ENCODE measurements around the gene C22orf23.
A peak's percentile ranks its signal among the peaks of the same experiment; 100 is the strongest.
"Not testable (repeated sequence)": the region's sequence is repeated elsewhere in the genome, so short reads cannot be mapped to it uniquely, and the experiment has no call there.

The C22orf23 gene

DNA sequence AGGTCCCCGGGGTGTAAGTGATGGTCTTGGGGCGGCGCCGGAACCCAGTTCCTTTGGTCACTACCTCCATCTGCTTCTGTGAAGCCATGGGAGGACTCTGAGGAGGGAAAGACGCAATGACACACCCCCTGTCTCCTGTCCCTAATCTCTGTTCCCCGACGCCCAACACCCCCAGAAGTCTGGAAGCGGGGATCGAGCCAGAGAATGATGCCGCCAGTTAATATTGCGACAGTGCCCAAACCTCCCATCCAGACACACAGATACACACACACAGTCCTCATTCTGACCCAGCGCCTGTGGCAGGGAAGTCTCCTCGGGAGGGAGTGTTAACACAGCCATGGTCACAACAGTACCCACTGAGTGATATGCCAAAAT lies 352 bp downstream of the C22orf23 start:
- peak; percentile 17 for DNase-seq

DNA sequence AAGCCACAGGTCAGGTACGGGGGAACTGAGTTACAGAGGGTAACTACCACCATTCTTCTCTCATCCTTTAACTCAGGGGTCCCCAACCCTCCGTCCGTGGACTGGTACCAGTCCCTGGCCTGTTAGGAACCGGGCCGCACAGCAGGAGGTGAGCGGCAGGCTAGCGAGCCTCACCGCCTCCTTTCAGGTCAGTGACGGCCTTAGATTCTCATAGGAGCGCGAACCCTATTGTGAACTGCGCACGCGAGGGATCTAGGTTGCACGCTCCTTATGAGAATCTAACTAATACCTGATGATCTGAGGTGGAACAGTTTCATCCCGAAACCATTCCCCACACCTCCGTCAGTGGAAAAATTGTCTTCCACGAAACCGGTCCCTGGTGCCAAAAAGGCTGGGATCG lies 772 bp downstream of the C22orf23 start:
- DNase-seq, result not testable (repeated sequence)

DNA sequence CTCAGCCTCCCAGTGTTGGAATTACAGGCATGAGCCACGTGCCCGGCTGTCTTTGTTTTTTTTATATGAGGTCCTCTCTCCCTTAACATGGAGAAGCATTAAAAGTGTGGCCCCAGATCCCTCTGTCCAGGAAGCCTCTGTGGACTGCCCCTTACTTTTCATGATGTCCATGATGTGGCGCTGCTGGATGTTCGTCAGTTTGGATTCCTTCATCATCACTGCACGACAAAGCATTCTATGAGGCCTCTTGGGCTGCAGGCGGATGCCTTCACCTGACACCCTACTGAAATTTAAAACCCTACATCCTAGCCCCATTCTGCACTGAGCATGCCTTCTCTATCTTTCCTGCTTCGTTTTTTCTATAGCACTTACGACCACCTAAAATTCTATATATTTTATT lies 2.1 kb downstream of the C22orf23 start:
- DNase-seq, result no peak

DNA sequence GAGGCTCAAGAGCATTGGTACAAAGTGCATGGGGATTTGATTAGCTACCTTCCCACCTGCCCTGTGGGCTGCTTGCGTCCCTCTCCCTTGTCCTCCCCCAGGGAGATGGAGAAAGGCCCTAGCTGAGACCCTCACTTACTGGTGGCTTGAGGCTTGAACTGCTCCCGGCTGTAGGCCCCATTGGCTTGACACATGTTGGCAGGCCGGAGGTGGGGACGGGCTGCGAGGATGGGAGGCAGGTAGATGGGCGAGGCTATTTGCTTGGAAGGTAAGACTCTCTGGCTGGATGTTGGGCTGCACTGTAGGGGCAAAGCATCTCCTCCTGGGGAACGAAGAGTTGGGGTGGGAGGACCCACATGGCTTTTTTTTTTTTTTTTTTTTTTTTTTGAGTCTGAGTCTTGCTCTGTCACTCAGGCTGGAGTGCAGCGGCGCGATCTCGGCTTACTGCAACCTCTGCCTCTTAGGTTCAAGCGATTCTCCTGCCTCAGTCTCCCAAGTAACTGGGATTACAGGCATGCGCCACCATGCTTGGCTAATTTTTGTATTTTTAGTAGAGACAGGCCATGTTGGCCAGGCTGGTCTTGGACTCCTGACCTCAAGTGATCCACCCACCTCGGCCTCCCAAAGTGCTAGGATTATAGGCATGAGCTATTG lies 6.1 kb downstream of the C22orf23 start:
- DNase-seq, result not testable (repeated sequence)

DNA sequence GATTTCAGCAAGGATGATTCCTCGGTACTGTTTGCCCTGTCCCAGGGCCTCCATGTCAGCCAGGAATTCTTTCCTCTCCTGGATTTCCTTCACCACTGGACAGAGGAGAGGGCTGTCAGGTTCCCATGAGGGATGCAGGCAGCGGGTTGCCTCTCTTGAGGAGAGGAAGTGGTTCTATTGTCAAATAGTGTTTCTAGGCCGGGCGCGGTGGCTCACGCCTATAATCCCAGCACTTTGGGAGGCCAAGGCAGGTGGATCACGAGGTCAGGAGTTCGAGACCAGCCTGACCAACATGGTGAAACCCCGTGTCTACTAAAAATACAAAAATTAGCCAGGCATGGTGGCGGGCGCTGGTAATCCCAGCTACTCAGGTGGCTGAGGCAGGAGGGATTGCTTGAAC lies 9.0 kb downstream of the C22orf23 start:
- not testable (repeated sequence) for DNase-seq

DNA sequence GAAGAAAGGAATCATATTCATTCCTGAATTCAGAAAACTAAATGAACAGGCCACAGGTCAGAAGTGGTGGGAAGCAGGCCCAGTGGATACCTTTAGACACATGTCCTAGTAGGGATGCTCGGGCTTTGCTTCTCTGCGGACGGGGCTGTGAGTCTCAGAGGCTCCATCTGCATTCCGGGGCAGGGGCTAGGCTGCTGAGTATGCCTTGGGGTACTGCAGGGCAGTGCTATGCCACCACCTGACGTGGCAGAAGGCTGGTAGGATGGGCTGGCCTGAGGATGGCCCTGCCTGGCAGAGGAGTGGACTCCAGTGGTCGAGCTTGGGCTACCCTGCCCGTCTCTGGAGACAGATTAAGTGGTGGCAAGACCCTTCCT lies 9.6 kb downstream of the C22orf23 start:
- no peak for DNase-seq

DNA sequence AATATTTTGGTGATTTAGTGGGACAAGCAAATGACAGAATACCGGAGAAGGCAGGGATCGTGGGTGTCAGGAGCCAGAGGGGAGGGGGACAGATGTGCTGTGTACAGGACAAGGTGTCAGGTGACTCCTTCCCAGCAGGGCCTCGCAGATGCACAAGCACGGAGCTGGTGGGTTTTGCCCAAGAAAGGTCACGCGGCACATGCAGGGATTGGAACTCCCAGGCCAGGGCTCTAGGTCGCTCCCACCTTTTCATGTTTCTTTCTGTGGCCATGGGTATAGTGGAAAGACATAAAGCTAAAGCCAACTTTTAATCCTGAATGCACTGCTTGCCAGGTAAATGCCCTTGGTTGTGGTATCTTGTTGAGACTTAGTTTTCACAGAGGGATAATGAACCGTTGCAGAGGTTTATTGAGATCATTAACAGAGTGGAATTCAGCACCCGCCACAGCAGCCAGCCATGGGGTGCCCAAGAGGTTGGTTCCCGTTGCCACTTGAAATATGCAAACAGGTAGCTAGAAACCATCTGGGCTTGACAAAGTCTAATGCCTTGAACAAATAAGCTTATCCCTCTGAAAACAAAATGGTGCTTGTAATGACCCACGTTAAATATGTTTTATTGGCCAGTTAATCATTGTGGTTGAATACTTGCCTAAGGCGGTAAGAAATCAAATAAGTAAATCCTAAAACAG lies 10.1 kb downstream of the C22orf23 start:
- DNase-seq, result no peak

DNA sequence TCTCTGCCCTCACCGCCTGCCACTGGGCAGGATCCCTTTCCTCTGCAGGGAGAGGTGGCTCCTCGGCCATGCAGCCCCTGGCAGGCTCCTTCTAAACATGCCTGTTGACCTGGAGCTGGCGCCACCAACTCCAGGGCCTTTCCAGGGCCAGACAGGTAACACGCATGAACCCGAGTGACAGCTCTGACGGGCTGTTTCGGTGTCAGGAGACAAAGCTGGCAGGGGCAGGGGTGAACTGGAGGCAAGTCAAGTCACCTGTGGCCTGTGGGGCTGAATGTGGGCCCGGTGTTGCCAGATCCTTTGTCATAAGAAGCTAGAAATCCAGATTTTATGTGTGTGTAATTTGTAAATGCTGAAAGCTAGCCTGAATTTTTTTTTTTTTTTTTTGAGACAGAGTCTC lies 11.3 kb downstream of the C22orf23 start:
- no peak for DNase-seq

DNA sequence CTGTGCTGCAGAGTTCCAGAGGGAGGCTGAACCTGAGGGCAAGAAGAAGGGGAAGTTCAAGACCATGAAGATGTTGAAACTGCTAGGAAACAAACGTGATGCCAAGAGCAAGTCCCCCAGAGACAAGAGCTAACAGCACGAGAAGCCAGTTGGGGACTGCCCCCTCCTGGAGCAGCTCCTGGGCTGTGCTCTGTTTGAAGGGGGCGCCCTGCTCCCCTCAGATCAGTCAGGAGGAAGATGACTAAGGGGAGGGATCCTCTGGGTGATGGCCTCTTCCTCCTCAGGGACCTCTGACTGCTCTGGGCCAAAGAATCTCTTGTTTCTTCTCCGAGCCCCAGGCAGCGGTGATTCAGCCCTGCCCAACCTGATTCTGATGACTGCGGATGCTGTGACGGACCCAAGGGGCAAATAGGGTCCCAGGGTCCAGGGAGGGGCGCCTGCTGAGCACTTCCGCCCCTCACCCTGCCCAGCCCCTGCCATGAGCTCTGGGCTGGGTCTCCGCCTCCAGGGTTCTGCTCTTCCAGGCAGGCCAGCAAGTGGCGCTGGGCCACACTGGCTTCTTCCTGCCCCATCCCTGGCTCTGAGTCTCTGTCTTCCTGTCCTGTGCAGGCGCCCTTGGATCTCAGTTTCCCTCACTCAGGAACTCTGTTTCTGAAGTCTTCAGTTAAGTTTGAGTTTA lies 12.6 kb downstream of the C22orf23 start:
- DNase-seq, result no peak

DNA sequence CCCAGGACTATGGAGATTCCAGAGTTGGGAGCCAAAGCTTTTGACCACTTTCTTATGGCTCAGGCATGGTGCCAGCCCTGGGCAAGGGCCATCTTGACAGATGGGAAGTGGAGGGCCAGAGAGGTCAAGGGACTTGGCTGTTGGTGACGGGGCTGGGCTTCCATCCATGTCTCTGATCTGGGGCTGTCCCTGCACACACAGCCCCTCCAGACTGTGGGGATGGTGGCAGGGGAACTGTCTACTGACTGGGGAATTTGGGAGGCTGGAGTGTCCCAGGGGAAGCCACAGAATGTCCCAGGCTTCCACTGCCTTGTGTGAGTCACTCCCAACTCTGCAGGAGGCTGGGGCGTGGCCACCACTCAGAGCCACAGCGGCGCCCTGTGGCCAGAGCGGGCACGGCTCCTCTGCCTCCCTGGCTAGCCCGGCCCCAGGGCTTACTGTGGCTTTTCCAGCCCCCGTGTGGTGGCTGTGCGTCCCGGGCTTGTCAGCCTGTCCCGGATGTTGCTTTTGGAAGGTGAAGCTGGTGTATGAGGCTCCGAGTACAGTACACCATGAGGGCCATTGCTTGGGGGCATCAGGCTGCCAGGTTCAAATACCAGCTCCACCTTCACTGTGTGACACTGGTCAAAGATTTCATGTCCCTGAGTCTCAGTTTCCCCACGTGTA lies 19.6 kb downstream of the C22orf23 start:
- DNase-seq, result peak; percentile 91

DNA sequence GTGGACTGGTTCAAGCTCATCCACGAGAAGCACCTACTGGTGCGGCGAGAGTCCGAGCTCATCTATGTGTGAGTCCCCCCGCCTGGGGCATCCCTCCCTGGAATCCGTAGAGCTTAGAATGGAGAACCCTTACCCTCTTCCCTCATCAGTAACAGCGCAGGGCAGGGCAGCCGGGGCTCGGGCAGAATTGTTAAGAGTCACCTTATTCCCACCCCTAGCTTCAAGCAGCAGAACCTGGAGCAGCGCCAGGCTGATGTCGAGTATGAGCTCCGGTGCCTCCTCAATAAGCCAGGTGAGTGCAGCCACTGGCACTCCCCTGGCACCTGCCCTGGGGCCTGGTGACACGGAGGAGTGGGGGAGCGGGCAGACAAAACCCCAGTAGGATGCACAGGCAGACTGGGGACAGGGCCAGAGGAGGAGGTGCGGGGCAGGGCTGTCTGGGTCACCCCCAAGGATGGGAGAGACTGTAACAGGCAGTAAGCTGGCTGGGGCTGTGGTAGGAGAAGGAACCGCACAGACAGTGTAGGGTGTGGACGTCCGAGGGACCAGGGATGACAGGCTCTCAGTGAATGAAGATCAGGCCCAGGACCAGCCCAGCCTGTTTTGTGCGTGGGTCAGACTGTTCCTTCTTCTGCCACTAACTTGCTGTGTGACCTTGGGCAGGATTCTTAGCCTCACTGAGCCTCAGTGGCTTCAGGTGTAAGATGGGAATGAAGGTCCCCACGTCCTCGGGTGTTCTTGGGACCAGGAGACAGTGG lies 20.4 kb downstream of the C22orf23 start:
- DNase-seq, result no peak

DNA sequence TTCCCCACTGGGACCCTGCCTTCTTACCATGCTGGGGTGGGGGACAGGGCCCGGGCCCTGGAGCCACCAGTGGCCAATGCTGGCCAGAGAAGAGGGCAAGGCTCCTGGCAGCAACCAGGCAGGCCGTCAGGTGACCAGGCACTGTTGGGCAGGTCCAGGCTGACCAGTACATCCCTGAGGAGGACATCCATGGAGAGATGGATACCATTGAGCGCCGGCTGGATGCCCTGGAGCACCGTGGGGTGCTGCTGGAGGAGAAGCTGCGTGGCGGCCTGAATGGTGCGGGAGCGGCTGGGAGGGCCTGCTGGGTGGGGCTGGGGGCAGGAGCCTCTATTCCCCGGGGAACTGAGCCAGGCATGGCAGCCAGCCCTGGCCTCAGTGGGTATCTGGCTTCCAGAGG lies 21.0 kb downstream of the C22orf23 start:
- DNase-seq, result no peak

DNA sequence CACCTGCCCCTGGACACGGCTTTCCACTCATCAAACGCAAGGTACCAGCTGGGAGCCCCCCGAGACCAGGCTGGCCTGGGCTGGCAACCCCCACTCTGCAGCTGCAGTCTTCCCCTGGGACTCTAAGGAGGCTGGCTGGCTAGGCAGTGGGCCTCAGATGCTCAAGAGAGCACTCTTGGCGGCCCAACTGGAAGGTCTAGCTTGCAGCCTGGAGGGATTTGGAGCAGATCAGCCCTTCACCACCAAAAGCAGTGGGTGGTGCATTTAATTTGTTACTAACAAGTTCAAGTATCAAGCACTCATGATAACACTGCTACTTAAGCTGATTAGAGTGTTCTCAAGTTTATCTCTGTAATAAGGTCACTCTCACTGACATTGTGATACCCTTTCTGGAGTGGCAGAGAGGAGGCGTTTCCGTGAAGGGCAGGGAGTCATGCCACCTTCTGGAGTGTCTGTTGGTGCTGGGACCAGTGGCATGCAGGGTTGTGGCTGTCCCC lies 21.5 kb downstream of the C22orf23 start:
- no peak for DNase-seq

DNA sequence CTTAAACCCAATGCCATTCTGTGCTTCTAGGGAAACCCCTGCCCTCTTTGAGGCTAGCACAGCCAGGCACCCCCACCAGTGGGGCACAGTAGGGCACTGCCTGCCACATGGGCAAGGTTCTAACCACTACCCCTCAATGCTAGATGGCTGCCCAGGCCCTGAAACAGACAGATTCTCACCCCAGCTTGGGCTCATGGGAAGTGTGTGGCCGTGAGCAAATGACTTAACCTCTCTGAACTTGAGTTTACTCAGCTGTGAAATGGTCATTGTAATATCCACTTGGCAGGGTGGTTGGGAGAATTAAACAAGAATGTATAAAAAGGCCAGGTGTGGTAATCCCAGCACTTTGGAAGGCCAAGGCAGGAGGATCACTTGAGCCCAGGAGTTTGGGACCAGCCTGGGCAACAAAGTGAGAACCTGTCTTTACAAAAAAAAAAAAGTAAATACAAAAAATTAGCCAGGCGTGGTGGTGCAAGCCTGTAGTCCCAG lies 22.4 kb downstream of the C22orf23 start:
- no peak for DNase-seq

DNA sequence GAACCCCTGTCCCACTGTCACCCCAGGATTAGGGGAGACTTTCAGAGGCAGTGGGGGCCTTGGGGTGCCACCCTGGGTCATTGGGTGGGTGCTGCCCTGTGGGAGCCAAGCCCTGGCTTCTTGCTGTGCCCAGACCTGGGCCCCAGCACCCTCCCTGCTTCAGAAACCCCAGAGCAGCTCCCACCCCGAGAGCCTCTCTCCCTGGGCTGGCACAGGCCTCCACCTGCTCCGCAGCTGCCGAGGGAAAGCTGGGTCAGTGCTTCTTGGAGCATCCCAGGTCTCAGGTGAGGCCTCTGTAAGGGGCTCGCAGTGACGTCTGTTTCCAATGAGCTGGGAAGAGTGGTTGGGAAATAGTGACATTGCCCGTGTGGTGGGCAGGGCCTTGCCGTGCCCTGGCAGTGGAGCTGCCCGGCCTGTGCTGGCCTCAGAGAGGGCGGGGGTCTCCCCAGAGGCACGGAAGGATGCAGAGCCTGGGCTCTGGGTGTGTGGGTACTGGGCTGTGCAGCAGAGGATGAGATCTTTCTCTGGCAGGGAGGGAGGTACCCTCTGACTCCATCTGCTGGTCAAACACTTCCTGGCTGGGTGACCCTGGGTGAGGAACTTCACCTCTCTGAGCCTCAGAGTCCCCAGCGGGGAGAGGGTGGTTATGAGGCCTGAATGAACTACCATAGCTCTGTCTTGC lies 23.0 kb downstream of the C22orf23 start:
- no peak for DNase-seq

DNA sequence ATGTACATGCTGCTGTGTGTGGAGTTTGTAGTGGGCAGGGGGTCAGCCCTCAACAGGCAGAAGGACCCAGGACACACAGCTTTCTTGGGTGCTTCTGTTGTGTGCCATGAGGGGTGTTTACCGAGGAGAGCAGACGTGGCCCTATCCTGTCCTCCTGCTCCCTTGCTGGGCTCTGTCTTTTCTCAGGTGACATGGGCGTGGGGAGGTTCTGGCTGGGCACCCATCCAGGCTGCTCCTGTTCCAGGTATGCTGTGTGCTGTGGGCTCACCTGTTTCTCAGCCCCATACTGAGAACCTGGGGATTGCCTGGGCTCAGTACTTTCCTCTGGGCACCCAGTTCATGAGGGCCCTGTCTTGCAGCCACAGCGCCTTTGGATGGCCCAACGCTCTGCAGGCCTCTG lies 24.0 kb downstream of the C22orf23 start:
- DNase-seq, result no peak

DNA sequence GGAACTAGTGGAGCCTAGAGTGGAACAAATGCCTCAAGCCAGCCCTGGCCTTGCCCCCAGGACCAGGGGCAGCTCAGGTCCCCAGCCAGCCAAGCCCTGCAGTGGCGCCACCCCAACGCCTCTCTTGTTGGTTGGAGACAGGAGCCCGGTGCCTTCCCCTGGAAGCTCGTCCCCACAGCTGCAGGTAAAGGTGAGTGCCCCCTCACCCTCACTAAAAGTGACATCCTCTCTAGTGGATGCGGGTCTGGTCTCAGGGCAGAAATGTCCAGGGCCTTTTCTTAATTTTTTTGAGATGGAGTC lies 25.8 kb downstream of the C22orf23 start:
- no peak for DNase-seq

DNA sequence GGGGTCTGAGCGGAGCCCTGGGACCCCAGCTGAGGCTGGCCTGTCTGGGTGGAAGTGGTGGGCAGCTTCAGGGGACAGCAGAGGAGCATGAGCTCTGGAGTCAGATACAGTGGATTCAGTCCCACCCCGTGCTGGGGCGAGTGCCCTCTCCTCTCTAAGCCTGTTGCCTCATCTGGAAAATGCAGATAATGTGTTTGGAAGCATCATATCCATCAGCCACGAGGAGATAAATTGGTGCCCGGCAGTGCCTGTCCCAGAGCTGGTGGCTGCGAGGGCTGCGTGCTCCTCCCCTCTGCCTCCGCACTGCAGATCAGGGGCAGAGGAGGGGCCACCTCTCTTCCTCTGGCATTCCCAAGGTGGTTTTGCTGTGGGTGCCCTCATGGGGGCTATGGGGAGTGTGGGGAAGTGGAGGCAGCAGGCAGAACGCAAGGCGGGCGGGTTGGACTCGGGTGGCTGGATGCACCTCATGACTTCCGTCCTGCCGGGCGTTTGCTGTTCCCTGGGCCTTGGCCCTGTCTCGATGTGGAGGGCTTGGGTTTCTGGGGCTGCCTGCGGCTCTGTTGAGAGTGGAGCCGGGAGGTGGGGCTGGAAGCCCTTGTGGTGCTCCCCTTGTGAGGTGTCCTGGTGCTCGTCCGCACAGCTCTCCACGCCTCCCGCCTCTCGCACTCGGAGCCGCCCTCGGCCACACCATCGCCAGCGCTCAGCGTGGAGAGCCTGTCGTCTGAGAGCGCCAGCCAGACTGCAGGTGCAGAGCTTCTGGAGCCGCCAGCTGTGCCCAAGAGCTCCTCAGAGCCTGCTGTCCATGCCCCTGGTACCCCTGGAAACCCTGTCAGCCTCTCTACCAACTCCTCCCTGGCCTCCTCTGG lies 26.4 kb downstream of the C22orf23 start:
- no peak for DNase-seq

DNA sequence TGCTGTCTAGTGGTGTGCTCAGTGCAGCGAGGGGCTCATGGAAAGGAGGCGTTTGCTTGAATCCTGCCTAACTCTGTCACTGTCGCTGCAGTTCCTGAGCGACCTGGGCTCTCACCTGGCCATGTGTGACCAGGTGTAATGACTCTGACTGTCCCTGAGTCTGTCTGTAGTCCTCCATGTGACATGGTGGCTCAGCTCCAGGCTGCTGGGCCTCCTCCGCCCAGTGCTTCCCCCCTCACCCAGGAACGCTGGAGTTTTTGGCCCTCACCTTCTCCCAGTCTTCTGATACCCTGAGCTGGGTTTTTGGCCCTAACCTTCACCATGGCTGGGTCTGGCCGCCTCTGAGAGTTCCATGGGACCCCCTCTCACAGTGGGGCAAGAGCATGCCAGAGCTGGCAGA lies 27.0 kb downstream of the C22orf23 start:
- DNase-seq, result no peak

DNA sequence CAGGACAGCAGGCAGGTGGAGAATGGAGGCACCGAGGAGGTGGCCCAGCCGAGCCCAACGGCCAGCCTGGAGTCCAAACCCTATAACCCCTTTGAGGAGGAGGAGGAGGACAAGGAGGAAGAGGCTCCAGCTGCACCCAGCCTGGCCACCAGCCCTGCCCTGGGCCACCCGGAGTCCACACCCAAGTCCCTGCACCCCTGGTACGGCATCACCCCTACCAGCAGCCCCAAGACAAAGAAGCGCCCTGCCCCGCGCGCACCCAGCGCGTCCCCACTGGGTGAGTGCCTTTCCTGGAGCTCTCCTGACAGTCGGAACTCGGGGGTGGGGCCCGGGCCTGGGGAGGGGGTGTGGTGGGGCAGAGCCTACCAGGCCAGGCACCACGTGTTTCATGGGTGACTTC lies 27.6 kb downstream of the C22orf23 start:
- no peak for DNase-seq

DNA sequence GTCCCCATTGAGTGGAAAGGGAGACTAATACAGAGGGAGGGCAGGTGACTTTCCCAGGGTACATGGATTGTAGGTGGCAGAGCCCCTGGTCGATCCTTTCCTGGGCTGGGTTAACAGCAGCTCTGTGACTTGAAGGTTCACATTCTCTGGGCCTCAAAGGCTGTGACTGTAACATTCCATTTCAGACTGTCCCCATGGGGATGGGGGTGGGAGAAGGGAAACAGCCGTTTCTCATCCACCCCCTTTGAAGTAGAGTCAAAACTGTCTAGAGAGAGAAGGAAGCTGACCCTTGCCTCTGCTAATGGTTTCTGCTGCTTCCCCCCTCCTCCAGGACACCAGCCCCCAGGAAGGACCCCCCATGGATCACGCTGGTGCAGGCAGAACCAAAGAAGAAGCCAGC lies 28.1 kb downstream of the C22orf23 start:
- no peak for DNase-seq
